H1 (cell line): ENCODE measurements around the gene SLX4IP. TPM values are rescaled to one million over a fixed set of nuclear protein-coding genes. Genes with fewer than 3 reads are reported as not detected.

Source experiments
- BACH1 ChIP-seq: IDR thresholded peaks from 2 replicates; pipeline ENCODE4 v1.6.1; 2012; ENCODE audit warnings: low read length, improper control_type of control experiment
- CBX8 ChIP-seq: fragments of 300-800, 300-1000 bp; sonication (generic); IDR thresholded peaks from 2 replicates; pipeline ENCODE4 v1.7.1; 2016; ENCODE audit warnings: low read depth, low read length, borderline replicate concordance
- JUND ChIP-seq: IDR thresholded peaks from 2 replicates; pipeline ENCODE4 v1.6.1; 2011; ENCODE audit warnings: mild to moderate bottlenecking, improper control_type of control experiment, low read length
- MAFK ChIP-seq: IDR thresholded peaks from 2 replicates; pipeline ENCODE4 v1.6.1; 2012; ENCODE audit warnings: low read depth, mild to moderate bottlenecking, improper control_type of control experiment, low read length
- POLR2A ChIP-seq, 2 experiments: IDR thresholded peaks; 1 replicate in 1 of 2; 2 replicates in 1 of 2; pipeline ENCODE4 v1.6.1; 2011; ENCODE audit warnings: low read depth in 2 of 2, low read length in 2 of 2, mild to moderate bottlenecking in 2 of 2; ENCODE audit errors: control extremely low read depth in 1 of 2
- SP1 ChIP-seq: IDR thresholded peaks from 2 replicates; pipeline ENCODE4 v1.6.1; 2011; ENCODE audit warnings: low read depth, low read length
- YY1 ChIP-seq: IDR thresholded peaks from 2 replicates; pipeline ENCODE4 v1.6.1; 2011; ENCODE audit warnings: low read depth, mild to moderate bottlenecking, low read length
- polyA plus RNA-seq, 7 experiments: library from polyadenylated mRNA; depleted of rRNA in 3 of 7; stranded (reverse) in 5 of 7; unstranded in 2 of 7; fragments of >200 nt in 5 of 7; fragments of 200-250 nt in 2 of 7; gene quantifications; 1 replicate in 5 of 7; 2 replicates in 1 of 7; 4 replicates in 1 of 7; pipeline versions ENCODE4 v1.2.1 to v1.2.3, GENCODE V29; 2011 to 2013; ENCODE audit warnings: missing spikeins in 2 of 7, mixed read lengths in 2 of 7
- total RNA-seq: library from RNA; stranded (reverse); fragmentation: NEBNext Ultra II Directional; extraction: Animal tissue kit (Norgen Biotek cat#: 25700); gene quantifications from 2 replicates; pipeline ENCODE4 v1.2.1, GENCODE V29; 2021
- TF ChIP-seq, protein P1 (sequence below): fragments of 300-600 bp; sonication (generic); IDR thresholded peaks from 2 replicates; pipeline ENCODE4 v1.7.1; 2012; ENCODE audit warnings: low read length, moderate library complexity, mild to moderate bottlenecking, inconsistent platforms; ENCODE audit not compliant: insufficient replicate concordance

SLX4IP gene
- total and polyA plus RNA-seq, 2 of the 8 experiments (the other 6 are each of a cell fraction or from before 2014, with no cell fraction given) = 2.4 to 8.7 TPM

DNA sequence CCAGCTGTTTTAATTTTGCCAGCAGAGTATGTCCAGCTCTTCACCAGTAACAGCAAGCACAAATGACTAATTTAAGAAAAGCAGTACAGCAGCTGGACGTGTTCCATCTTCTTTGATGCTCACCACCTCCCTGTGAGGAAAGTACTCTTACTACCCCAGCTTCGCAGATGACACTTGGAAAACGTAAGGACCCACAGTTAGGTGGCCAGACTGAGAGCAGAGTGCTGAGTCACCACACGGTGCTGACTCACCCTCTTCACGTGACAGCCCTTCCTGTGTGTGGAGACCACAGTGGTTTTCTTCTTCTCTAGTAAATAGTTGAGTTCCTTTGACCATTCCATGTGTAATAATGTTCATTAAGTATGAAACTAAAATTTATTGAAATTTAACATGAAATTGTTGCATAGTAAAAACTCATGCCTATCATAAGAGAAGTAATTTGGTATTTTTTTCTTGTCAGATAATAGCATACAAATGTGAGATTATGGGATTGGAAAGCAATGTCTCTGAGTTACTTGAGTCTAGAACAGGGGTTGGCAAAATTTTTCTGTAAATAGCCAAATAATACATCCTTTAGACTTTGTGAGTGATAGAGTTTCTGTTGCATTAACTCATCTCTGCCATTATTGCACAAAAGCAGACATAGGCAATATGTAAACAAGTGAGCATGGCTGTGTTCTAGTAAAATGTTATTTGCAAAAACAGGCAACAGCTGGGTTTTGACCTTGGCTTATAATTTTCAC is 76.6 kb downstream of the SLX4IP start (continued):
- TF ChIP-seq, protein P1, sequence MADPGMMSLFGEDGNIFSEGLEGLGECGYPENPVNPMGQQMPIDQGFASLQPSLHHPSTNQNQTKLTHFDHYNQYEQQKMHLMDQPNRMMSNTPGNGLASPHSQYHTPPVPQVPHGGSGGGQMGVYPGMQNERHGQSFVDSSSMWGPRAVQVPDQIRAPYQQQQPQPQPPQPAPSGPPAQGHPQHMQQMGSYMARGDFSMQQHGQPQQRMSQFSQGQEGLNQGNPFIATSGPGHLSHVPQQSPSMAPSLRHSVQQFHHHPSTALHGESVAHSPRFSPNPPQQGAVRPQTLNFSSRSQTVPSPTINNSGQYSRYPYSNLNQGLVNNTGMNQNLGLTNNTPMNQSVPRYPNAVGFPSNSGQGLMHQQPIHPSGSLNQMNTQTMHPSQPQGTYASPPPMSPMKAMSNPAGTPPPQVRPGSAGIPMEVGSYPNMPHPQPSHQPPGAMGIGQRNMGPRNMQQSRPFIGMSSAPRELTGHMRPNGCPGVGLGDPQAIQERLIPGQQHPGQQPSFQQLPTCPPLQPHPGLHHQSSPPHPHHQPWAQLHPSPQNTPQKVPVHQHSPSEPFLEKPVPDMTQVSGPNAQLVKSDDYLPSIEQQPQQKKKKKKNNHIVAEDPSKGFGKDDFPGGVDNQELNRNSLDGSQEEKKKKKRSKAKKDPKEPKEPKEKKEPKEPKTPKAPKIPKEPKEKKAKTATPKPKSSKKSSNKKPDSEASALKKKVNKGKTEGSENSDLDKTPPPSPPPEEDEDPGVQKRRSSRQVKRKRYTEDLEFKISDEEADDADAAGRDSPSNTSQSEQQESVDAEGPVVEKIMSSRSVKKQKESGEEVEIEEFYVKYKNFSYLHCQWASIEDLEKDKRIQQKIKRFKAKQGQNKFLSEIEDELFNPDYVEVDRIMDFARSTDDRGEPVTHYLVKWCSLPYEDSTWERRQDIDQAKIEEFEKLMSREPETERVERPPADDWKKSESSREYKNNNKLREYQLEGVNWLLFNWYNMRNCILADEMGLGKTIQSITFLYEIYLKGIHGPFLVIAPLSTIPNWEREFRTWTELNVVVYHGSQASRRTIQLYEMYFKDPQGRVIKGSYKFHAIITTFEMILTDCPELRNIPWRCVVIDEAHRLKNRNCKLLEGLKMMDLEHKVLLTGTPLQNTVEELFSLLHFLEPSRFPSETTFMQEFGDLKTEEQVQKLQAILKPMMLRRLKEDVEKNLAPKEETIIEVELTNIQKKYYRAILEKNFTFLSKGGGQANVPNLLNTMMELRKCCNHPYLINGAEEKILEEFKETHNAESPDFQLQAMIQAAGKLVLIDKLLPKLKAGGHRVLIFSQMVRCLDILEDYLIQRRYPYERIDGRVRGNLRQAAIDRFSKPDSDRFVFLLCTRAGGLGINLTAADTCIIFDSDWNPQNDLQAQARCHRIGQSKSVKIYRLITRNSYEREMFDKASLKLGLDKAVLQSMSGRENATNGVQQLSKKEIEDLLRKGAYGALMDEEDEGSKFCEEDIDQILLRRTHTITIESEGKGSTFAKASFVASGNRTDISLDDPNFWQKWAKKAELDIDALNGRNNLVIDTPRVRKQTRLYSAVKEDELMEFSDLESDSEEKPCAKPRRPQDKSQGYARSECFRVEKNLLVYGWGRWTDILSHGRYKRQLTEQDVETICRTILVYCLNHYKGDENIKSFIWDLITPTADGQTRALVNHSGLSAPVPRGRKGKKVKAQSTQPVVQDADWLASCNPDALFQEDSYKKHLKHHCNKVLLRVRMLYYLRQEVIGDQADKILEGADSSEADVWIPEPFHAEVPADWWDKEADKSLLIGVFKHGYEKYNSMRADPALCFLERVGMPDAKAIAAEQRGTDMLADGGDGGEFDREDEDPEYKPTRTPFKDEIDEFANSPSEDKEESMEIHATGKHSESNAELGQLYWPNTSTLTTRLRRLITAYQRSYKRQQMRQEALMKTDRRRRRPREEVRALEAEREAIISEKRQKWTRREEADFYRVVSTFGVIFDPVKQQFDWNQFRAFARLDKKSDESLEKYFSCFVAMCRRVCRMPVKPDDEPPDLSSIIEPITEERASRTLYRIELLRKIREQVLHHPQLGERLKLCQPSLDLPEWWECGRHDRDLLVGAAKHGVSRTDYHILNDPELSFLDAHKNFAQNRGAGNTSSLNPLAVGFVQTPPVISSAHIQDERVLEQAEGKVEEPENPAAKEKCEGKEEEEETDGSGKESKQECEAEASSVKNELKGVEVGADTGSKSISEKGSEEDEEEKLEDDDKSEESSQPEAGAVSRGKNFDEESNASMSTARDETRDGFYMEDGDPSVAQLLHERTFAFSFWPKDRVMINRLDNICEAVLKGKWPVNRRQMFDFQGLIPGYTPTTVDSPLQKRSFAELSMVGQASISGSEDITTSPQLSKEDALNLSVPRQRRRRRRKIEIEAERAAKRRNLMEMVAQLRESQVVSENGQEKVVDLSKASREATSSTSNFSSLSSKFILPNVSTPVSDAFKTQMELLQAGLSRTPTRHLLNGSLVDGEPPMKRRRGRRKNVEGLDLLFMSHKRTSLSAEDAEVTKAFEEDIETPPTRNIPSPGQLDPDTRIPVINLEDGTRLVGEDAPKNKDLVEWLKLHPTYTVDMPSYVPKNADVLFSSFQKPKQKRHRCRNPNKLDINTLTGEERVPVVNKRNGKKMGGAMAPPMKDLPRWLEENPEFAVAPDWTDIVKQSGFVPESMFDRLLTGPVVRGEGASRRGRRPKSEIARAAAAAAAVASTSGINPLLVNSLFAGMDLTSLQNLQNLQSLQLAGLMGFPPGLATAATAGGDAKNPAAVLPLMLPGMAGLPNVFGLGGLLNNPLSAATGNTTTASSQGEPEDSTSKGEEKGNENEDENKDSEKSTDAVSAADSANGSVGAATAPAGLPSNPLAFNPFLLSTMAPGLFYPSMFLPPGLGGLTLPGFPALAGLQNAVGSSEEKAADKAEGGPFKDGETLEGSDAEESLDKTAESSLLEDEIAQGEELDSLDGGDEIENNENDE = no peak
- no peak for TF ChIP-seq YY1
- no peak for TF ChIP-seq POLR2A (IDR thresholded peaks at IDR 0.05; ENCODE audit: control extremely low read depth in 1 of 2, low read depth in 2 of 2, low read length in 2 of 2)
- no peak for TF ChIP-seq SP1
- TF ChIP-seq CBX8 = no peak
- TF ChIP-seq BACH1 = peak; percentile 100
- peak; percentile 97 for TF ChIP-seq MAFK
- peak; percentile 86 for TF ChIP-seq JUND
- TF ChIP-seq, all 59 proteins: peak for 3
